WTC11 (cell line): ENCODE results near the gene PRPSAP1. TPM values are rescaled to one million over a fixed set of nuclear protein-coding genes. Genes with fewer than 3 reads are reported as not detected.

Source experiments
- ATAC-seq: fragments of 200-7000 bp; cut with Tn5 transposase; 2 replicates; pipeline ENCODE4 v1.10.0; 2021; ENCODE audit warnings: mild to moderate bottlenecking, moderate library complexity
- CTCF ChIA-PET: fragments of 300-600 bp; sonication (Branson Sonifier 250); formaldehyde crosslinking; loops from one replicate; lab custom pipeline; 2021; ENCODE audit warnings: antibody characterized with exemption; lab: Charles Lee
- POLR2A ChIA-PET: fragments of 350-600 bp; sonication (Branson Sonifier 250); formaldehyde crosslinking; loops from one replicate; lab custom pipeline; 2021; ENCODE audit warnings: antibody characterized with exemption; lab: Charles Lee
- DNase-seq: peaks from one replicate; pipeline ENCODE4 v3.0.0; 2021; ENCODE audit warnings: low spot score
- H3K27ac Mint-ChIP-seq: 2 replicates; pipeline ENCODE4 v1.8.0; 2021; ENCODE audit warnings: mixed read lengths
- H3K27me3 Mint-ChIP-seq: 2 replicates; pipeline ENCODE4 v1.8.0; 2021; ENCODE audit warnings: low read depth, mild to moderate bottlenecking, moderate library complexity, mixed read lengths
- H3K36me3 Mint-ChIP-seq: 2 replicates; pipeline ENCODE4 v1.8.0; 2021; ENCODE audit warnings: mixed read lengths
- H3K4me1 Mint-ChIP-seq: 2 replicates; pipeline ENCODE4 v1.8.0; 2022; ENCODE audit warnings: mixed read lengths
- H3K4me3 Mint-ChIP-seq: 2 replicates; pipeline ENCODE4 v1.8.0; 2021; ENCODE audit warnings: mild to moderate bottlenecking, moderate library complexity, mixed read lengths
- H3K9me3 Mint-ChIP-seq: 2 replicates; pipeline ENCODE4 v1.8.0; 2021; ENCODE audit warnings: mixed read lengths
- ATF1 ChIP-seq: sonication (generic); formaldehyde crosslinking; IDR thresholded peaks from 2 replicates; pipeline ENCODE4 v1.8.1; 2023; ENCODE audit warnings: mild to moderate bottlenecking, moderate library complexity, missing genetic modification reagents
- ATF3 ChIP-seq: sonication (generic); formaldehyde crosslinking; conservative IDR thresholded peaks from 2 replicates; pipeline ENCODE4 v1.8.1; 2022; ENCODE audit warnings: mild to moderate bottlenecking, missing genetic modification reagents
- ATF6 ChIP-seq: sonication (generic); formaldehyde crosslinking; IDR thresholded peaks from 2 replicates; pipeline ENCODE4 v1.8.1; 2023; ENCODE audit warnings: mild to moderate bottlenecking, missing genetic modification reagents
- CREB1 ChIP-seq: sonication (generic); formaldehyde crosslinking; IDR thresholded peaks from 2 replicates; pipeline ENCODE4 v1.8.0; 2023; ENCODE audit warnings: mild to moderate bottlenecking, missing genetic modification reagents
- CREM ChIP-seq: sonication (generic); formaldehyde crosslinking; IDR thresholded peaks from 2 replicates; pipeline ENCODE4 v1.8.1; 2022; ENCODE audit warnings: mild to moderate bottlenecking, missing genetic modification reagents, moderate library complexity
- EMX1 ChIP-seq: fragments of 250-450 bp; sonication (Bioruptor Pico); IDR thresholded peaks from 2 replicates; pipeline ENCODE4 v1.8.0; 2021; ENCODE audit warnings: mild to moderate bottlenecking
- ESRRA ChIP-seq: sonication (generic); formaldehyde crosslinking; IDR thresholded peaks from 2 replicates; pipeline ENCODE4 v1.8.1; 2022; ENCODE audit warnings: mild to moderate bottlenecking, missing genetic modification reagents, borderline replicate concordance
- JAZF1 ChIP-seq: fragments of 250-450 bp; sonication (Bioruptor Pico); IDR thresholded peaks from 2 replicates; pipeline ENCODE4 v1.9.0; 2021; ENCODE audit warnings: moderate library complexity, mild to moderate bottlenecking, inconsistent platforms
- OVOL2 ChIP-seq: fragments of 250-450 bp; sonication (Bioruptor Pico); IDR thresholded peaks from 2 replicates; pipeline ENCODE4 v1.9.0; 2021; ENCODE audit warnings: mild to moderate bottlenecking, borderline replicate concordance
- PRRX2 ChIP-seq: fragments of 250-450 bp; sonication (Bioruptor Pico); IDR thresholded peaks from 2 replicates; pipeline ENCODE4 v1.8.0; 2021; ENCODE audit warnings: mild to moderate bottlenecking
- TP53 ChIP-seq: sonication (generic); formaldehyde crosslinking; IDR thresholded peaks from 2 replicates; pipeline ENCODE4 v1.8.1; 2023; ENCODE audit warnings: mild to moderate bottlenecking, missing genetic modification reagents
- USF2 ChIP-seq: sonication (generic); formaldehyde crosslinking; IDR thresholded peaks from 2 replicates; pipeline ENCODE4 v1.8.1; 2023; ENCODE audit warnings: mild to moderate bottlenecking, missing genetic modification reagents, moderate library complexity
- ZNF138 ChIP-seq: sonication (generic); formaldehyde crosslinking; conservative IDR thresholded peaks from 2 replicates; pipeline ENCODE4 v1.8.1; 2022; ENCODE audit warnings: mild to moderate bottlenecking, moderate library complexity, missing genetic modification reagents
- ZNF423 ChIP-seq: fragments of 250-450 bp; sonication (Bioruptor Pico); IDR thresholded peaks from 2 replicates; pipeline ENCODE4 v2.1.2; 2022; ENCODE audit warnings: mild to moderate bottlenecking, moderate library complexity
- total RNA-seq: library from RNA; stranded (reverse); gene quantifications from 3 replicates; pipeline ENCODE4 v1.2.3, GENCODE V29; 2021
- TF ChIP-seq, protein P1 (sequence below): fragments of 250-450 bp; sonication (Bioruptor Pico); conservative IDR thresholded peaks from 2 replicates; pipeline ENCODE4 v1.9.0; 2021; ENCODE audit warnings: mild to moderate bottlenecking
- TF ChIP-seq, protein P2 (sequence below): sonication (generic); formaldehyde crosslinking; IDR thresholded peaks from 2 replicates; pipeline ENCODE4 v1.8.0; 2023; ENCODE audit warnings: missing genetic modification reagents, mild to moderate bottlenecking, borderline replicate concordance
- TF ChIP-seq, protein P3 (sequence below): fragments of 250-450 bp; sonication (Bioruptor Pico); IDR thresholded peaks from 2 replicates; pipeline ENCODE4 v1.9.0; 2021; ENCODE audit warnings: moderate library complexity, mild to moderate bottlenecking, inconsistent platforms, borderline replicate concordance
- TF ChIP-seq, protein P4 (sequence below): sonication (generic); formaldehyde crosslinking; IDR thresholded peaks from 2 replicates; pipeline ENCODE4 v1.8.1; 2023; ENCODE audit warnings: mild to moderate bottlenecking, missing genetic modification reagents
- TF ChIP-seq, protein P5 (sequence below): sonication (generic); formaldehyde crosslinking; IDR thresholded peaks from 2 replicates; pipeline ENCODE4 v1.8.0; 2022; ENCODE audit warnings: mild to moderate bottlenecking, missing genetic modification reagents
- TF ChIP-seq, protein P6 (sequence below): fragments of 200-600 bp; IDR thresholded peaks from 2 replicates; pipeline ENCODE4 v1.8.0; 2022; ENCODE audit warnings: antibody characterized with exemption

The PRPSAP1 gene
- total RNA-seq, 1 experiment from 2014 or later = 56.5 TPM

DNA sequence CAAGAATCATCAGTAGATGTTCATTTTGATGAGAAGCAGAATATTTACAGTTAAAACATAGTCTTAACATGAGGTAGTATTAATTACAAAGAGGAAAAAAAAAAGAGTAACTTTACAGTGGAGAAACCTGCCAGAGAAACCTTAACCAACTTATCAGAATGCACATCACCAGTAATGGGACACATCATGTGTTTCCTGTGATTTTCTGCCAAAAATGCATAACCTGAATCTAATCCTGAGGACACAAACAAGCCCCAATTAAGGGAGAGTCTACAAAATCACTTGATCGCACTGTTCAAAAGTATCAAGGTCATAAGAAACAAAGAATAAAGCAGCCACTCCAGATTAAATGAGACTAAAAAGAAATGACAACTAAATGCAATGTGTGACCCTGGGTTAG lies 27.4 kb downstream of the PRPSAP1 start (continued):
- TF ChIP-seq ATF6 (CRISPR knock-in tag) = no peak
- TF ChIP-seq OVOL2 (CRISPR knock-in tag) = no peak
- TF ChIP-seq ATF3 (CRISPR knock-in tag) = no peak
- TF ChIP-seq, protein P1, sequence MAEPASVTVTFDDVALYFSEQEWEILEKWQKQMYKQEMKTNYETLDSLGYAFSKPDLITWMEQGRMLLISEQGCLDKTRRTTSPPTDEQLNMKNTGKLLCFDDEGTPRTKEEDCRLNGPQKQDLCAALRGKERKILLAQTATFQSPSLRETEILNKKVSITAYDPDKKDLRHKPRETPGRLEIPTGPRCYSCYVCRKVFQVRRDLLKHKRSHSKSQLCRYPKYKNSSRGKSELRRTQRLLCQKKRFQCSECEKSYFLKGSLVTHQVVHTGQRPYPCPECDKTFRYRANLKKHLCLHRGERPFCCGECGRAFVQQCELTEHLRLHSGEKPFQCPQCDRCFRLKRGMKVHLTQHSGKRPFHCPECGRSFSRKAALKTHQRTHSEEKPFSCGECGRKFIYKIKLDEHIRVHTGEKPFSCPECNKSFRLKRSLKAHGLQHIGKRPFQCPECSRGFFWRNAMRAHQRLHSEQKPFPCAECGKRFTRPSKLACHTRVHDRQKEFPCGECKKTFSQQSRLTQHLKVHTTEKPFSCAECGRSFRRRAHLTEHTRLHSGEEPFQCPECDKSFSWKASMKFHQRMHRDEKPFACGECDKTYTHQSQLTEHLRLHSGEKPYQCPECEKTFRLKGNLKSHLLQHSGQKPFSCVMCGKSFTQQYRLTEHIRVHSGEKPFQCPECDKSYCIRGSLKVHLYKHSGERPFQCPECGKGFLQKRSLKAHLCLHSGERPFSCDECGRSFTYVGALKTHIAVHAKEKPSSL (CRISPR knock-in tag) = no peak
- no peak for TF ChIP-seq USF2 (CRISPR knock-in tag)
- TF ChIP-seq, protein P2, sequence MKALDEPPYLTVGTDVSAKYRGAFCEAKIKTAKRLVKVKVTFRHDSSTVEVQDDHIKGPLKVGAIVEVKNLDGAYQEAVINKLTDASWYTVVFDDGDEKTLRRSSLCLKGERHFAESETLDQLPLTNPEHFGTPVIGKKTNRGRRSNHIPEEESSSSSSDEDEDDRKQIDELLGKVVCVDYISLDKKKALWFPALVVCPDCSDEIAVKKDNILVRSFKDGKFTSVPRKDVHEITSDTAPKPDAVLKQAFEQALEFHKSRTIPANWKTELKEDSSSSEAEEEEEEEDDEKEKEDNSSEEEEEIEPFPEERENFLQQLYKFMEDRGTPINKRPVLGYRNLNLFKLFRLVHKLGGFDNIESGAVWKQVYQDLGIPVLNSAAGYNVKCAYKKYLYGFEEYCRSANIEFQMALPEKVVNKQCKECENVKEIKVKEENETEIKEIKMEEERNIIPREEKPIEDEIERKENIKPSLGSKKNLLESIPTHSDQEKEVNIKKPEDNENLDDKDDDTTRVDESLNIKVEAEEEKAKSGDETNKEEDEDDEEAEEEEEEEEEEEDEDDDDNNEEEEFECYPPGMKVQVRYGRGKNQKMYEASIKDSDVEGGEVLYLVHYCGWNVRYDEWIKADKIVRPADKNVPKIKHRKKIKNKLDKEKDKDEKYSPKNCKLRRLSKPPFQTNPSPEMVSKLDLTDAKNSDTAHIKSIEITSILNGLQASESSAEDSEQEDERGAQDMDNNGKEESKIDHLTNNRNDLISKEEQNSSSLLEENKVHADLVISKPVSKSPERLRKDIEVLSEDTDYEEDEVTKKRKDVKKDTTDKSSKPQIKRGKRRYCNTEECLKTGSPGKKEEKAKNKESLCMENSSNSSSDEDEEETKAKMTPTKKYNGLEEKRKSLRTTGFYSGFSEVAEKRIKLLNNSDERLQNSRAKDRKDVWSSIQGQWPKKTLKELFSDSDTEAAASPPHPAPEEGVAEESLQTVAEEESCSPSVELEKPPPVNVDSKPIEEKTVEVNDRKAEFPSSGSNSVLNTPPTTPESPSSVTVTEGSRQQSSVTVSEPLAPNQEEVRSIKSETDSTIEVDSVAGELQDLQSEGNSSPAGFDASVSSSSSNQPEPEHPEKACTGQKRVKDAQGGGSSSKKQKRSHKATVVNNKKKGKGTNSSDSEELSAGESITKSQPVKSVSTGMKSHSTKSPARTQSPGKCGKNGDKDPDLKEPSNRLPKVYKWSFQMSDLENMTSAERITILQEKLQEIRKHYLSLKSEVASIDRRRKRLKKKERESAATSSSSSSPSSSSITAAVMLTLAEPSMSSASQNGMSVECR (CRISPR knock-in tag) = no peak
- TF ChIP-seq PRRX2 (CRISPR knock-in tag) = no peak
- no peak for TF ChIP-seq EMX1 (CRISPR knock-in tag)
- TF ChIP-seq CREM (CRISPR knock-in tag) = no peak
- TF ChIP-seq, protein P3, sequence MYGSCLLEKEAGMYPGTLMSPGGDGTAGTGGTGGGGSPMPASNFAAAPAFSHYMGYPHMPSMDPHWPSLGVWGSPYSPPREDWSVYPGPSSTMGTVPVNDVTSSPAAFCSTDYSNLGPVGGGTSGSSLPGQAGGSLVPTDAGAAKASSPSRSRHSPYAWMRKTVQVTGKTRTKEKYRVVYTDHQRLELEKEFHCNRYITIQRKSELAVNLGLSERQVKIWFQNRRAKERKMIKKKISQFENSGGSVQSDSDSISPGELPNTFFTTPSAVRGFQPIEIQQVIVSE (CRISPR knock-in tag) = no peak
- no peak for TF ChIP-seq ZNF423 (CRISPR knock-in tag)

DNA sequence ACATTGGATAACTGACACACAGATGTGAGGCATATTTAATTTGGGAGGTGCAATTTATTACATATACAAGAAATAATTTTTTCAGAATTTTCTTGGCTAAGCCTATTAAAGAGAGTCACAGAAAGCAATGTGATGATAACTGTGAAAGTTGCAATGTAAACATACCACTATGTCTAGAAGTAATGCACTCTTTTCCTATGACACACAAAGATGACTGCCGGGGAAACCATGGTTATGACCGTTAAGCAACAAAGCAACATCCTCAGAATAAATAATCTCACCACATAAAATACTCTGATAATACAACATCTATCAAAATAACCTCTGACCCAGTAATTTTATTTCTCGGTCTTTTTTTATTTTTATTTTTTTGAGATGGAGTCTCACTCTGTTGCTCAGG lies 35.1 kb downstream of the PRPSAP1 start:
- Mint-ChIP-seq H3K27ac (no peak overlapping the region), H3K4me3 (no peak overlapping the region), H3K36me3 (peaks cover 28% of the 10 kb centered on the region), H3K4me1 (peaks cover 5% of the 10 kb centered on the region), H3K27me3 (no peaks in the 10 kb centered on the region), H3K9me3 (no peaks in the 10 kb centered on the region)
- ChIA-PET POLR2A (no interaction called here), CTCF (no interaction called here)
- ATAC-seq (no peak), DNase-seq (no peak)
- TF ChIP-seq ESRRA (no peak), CREB1 (CRISPR knock-in tag) (no peak), PRRX2 (CRISPR knock-in tag) (no peak), JAZF1 (CRISPR knock-in tag) (no peak), ZNF138 (CRISPR knock-in tag) (no peak), ATF1 (no peak), TP53 (CRISPR knock-in tag) (no peak)
- TF ChIP-seq, protein P4, sequence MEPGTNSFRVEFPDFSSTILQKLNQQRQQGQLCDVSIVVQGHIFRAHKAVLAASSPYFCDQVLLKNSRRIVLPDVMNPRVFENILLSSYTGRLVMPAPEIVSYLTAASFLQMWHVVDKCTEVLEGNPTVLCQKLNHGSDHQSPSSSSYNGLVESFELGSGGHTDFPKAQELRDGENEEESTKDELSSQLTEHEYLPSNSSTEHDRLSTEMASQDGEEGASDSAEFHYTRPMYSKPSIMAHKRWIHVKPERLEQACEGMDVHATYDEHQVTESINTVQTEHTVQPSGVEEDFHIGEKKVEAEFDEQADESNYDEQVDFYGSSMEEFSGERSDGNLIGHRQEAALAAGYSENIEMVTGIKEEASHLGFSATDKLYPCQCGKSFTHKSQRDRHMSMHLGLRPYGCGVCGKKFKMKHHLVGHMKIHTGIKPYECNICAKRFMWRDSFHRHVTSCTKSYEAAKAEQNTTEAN (CRISPR knock-in tag) = no peak
- TF ChIP-seq, protein P5, sequence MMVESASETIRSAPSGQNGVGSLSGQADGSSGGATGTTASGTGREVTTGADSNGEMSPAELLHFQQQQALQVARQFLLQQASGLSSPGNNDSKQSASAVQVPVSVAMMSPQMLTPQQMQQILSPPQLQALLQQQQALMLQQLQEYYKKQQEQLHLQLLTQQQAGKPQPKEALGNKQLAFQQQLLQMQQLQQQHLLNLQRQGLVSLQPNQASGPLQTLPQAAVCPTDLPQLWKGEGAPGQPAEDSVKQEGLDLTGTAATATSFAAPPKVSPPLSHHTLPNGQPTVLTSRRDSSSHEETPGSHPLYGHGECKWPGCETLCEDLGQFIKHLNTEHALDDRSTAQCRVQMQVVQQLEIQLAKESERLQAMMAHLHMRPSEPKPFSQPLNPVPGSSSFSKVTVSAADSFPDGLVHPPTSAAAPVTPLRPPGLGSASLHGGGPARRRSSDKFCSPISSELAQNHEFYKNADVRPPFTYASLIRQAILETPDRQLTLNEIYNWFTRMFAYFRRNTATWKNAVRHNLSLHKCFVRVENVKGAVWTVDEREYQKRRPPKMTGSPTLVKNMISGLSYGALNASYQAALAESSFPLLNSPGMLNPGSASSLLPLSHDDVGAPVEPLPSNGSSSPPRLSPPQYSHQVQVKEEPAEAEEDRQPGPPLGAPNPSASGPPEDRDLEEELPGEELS (CRISPR knock-in tag) = no peak
- TF ChIP-seq, protein P6, sequence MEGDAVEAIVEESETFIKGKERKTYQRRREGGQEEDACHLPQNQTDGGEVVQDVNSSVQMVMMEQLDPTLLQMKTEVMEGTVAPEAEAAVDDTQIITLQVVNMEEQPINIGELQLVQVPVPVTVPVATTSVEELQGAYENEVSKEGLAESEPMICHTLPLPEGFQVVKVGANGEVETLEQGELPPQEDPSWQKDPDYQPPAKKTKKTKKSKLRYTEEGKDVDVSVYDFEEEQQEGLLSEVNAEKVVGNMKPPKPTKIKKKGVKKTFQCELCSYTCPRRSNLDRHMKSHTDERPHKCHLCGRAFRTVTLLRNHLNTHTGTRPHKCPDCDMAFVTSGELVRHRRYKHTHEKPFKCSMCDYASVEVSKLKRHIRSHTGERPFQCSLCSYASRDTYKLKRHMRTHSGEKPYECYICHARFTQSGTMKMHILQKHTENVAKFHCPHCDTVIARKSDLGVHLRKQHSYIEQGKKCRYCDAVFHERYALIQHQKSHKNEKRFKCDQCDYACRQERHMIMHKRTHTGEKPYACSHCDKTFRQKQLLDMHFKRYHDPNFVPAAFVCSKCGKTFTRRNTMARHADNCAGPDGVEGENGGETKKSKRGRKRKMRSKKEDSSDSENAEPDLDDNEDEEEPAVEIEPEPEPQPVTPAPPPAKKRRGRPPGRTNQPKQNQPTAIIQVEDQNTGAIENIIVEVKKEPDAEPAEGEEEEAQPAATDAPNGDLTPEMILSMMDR = no peak
